ENCODE results near the gene STK33.

The STK33 gene

GRCh38 chr11:8356216-8356615, 237.8 kb downstream of the STK33 start:
- no peak for DNase-seq (ENCODE audit: low spot score)

- DNase-seq (ENCODE audit: low spot score): no peak
These were observed 238.6 kb downstream of the STK33 start for GRCh38 chr11:8355416-8355742.

GRCh38 chr11:8354622-8355415, 239.2 kb downstream of the STK33 start:
- DNase-seq (ENCODE audit: low spot score): no peak

GRCh38 chr11:8352876-8353505, 241.0 kb downstream of the STK33 start:
- peak; percentile 66 for DNase-seq (ENCODE audit: low spot score)

- DNase-seq (ENCODE audit: low spot score): no peak
These were observed 241.7 kb downstream of the STK33 start for GRCh38 chr11:8352103-8352875.

- DNase-seq (ENCODE audit: low spot score): no peak
These were observed 242.8 kb downstream of the STK33 start for GRCh38 chr11:8351223-8351622.

GRCh38 chr11:8347978-8348377, 246.1 kb downstream of the STK33 start:
- no peak for DNase-seq (ENCODE audit: low spot score)

- DNase-seq (ENCODE audit: low spot score): no peak
These were observed 247.8 kb downstream of the STK33 start for GRCh38 chr11:8346157-8346755.

- no peak for DNase-seq (ENCODE audit: low spot score)
These were observed 248.8 kb downstream of the STK33 start for GRCh38 chr11:8345179-8345578.

- DNase-seq (ENCODE audit: low spot score): no peak
These were observed 249.7 kb downstream of the STK33 start for GRCh38 chr11:8344346-8344745.

- no peak for DNase-seq (ENCODE audit: low spot score)
These were observed 251.0 kb downstream of the STK33 start for GRCh38 chr11:8342821-8343681.

GRCh38 chr11:8341996-8342395, 252.0 kb downstream of the STK33 start:
- DNase-seq (ENCODE audit: low spot score): no peak
